H1 (cell line): ENCODE results near the gene EML1. TPM values are rescaled to one million over a fixed set of nuclear protein-coding genes. Genes with fewer than 3 reads are reported as not detected.

Experiments
- CTCF ChIA-PET: fragments of 300-600 bp; sonication (Branson Sonifier 250); formaldehyde crosslinking; loops from one replicate; lab custom pipeline; 2021; ENCODE audit not compliant: partially characterized antibody; lab: Charles Lee
- POLR2A ChIA-PET: fragments of 300-600 bp; sonication (Branson Sonifier 250); formaldehyde crosslinking; loops from one replicate; lab custom pipeline; 2021; ENCODE audit warnings: inconsistent platforms; ENCODE audit not compliant: partially characterized antibody; lab: Charles Lee
- DNase-seq, 2 experiments: peaks; one replicate each; pipeline versions ENCODE4 v3.0.0 to v3.0.0-alpha.2; 2010 to 2022; ENCODE audit warnings: low spot score in 2 of 2, low read depth in 1 of 2, mixed read lengths in 1 of 2
- FAIRE-seq: peaks from 2 replicates; lab custom pipeline; 2011; peaks lifted over from hg19 to GRCh38; lab: Jason Lieb, UNC
- H2AFZ ChIP-seq: 2 replicates; pipeline ENCODE4 v1.8.1; 2012; ENCODE audit warnings: low read length, inconsistent platforms
- H2AK5ac ChIP-seq: 2 replicates; pipeline ENCODE4 v1.6.1; 2013; ENCODE audit warnings: low read depth, low read length
- H2BK120ac ChIP-seq: replicated peaks from 2 replicates; pipeline ENCODE3; 2013; ENCODE audit warnings: low read depth, low read length, inconsistent platforms
- H2BK12ac ChIP-seq: 2 replicates; pipeline ENCODE4 v1.6.1; 2013; ENCODE audit warnings: low read depth, low read length
- H2BK15ac ChIP-seq: 2 replicates; pipeline ENCODE4 v1.6.1; 2013; ENCODE audit warnings: low read length
- H2BK20ac ChIP-seq: 2 replicates; pipeline ENCODE4 v1.6.1; 2013; ENCODE audit warnings: low read length
- H2BK5ac ChIP-seq: 2 replicates; pipeline ENCODE4 v1.6.1; 2013; ENCODE audit warnings: low read depth, low read length
- H3K14ac ChIP-seq: 2 replicates; pipeline ENCODE4 v1.6.1; 2013; ENCODE audit warnings: inconsistent platforms; ENCODE audit not compliant: insufficient read length
- H3K18ac ChIP-seq: 2 replicates; pipeline ENCODE4 v1.6.1; 2013; ENCODE audit warnings: low read length; ENCODE audit errors: extremely low read depth
- H3K23ac ChIP-seq: 2 replicates; pipeline ENCODE4 v1.6.1; 2013; ENCODE audit warnings: inconsistent platforms; ENCODE audit not compliant: insufficient read length
- H3K23me2 ChIP-seq: 2 replicates; pipeline ENCODE4 v1.6.1; 2013; ENCODE audit warnings: low read depth, low read length
- H3K27ac ChIP-seq: 2 replicates; pipeline ENCODE4 v1.6.1; 2011; ENCODE audit warnings: low read depth, low read length, inconsistent platforms
- H3K27me3 ChIP-seq, 4 experiments: replicated peaks in 1 of 4; 1 replicate in 1 of 4; 2 replicates in 3 of 4; pipeline versions ENCODE4 v1.6.1 to v1.8.1; 2011 to 2013; ENCODE audit warnings: low read length in 3 of 4, mild to moderate bottlenecking in 3 of 4, inconsistent platforms in 2 of 4, mixed read lengths in 2 of 4, moderate library complexity in 1 of 4; ENCODE audit not compliant: control insufficient read depth in 3 of 4, insufficient read depth in 3 of 4; ENCODE audit errors: extremely low read depth in 1 of 4
- H3K36me3 ChIP-seq, 4 experiments: 2 replicates each; pipeline versions ENCODE4 v1.6.1 to v1.8.1; 2011 to 2013; ENCODE audit warnings: mild to moderate bottlenecking in 4 of 4, low read length in 3 of 4, moderate library complexity in 2 of 4, control low read depth in 1 of 4, inconsistent platforms in 1 of 4; ENCODE audit not compliant: insufficient read depth in 4 of 4, control insufficient read depth in 2 of 4
- H3K4ac ChIP-seq: replicated peaks from 2 replicates; pipeline ENCODE3; 2013; ENCODE audit warnings: low read length, low read depth, mixed read lengths, inconsistent platforms; ENCODE audit not compliant: insufficient read length
- H3K4me1 ChIP-seq, 4 experiments: replicated peaks in 1 of 4; 1 replicate in 1 of 4; 2 replicates in 3 of 4; pipeline versions ENCODE4 v1.6.1 to v1.8.1; 2011 to 2013; ENCODE audit warnings: low read length in 3 of 4, inconsistent platforms in 2 of 4, mixed read lengths in 1 of 4; ENCODE audit not compliant: insufficient read depth in 4 of 4, control insufficient read depth in 3 of 4
- H3K4me2 ChIP-seq, 2 experiments: 2 replicates each; pipeline versions ENCODE4 v1.6.1 to v1.8.1; 2011 to 2013; ENCODE audit warnings: low read depth in 2 of 2, low read length in 2 of 2, control low read depth in 1 of 2, inconsistent platforms in 1 of 2, mild to moderate bottlenecking in 1 of 2; ENCODE audit not compliant: insufficient read depth in 1 of 2
- H3K4me3 ChIP-seq, 4 experiments: fragments of 200-600, 300-600 bp in 1 of 4; sonication (generic), shearing (Covaris generic), sonication (Bioruptor Twin) in 1 of 4; 2 replicates each; pipeline versions ENCODE4 v1.5.1 to v1.8.1; 2011 to 2016; ENCODE audit warnings: low read length in 4 of 4, low read depth in 3 of 4, control low read depth in 2 of 4, inconsistent platforms in 2 of 4, mild to moderate bottlenecking in 2 of 4, mixed read lengths in 1 of 4, moderate library complexity in 1 of 4; ENCODE audit not compliant: insufficient read depth in 2 of 4; ENCODE audit errors: extremely low read depth in 1 of 4
- H3K56ac ChIP-seq: replicated peaks from 2 replicates; pipeline ENCODE3; 2013; ENCODE audit warnings: low read depth, mild to moderate bottlenecking, mixed read lengths, low read length, inconsistent platforms; ENCODE audit not compliant: insufficient read length
- H3K79me1 ChIP-seq: 2 replicates; pipeline ENCODE4 v1.6.1; 2013; ENCODE audit warnings: low read depth, low read length, control low read depth
- H3K79me2 ChIP-seq, 2 experiments: 2 replicates each; pipeline versions ENCODE4 v1.6.1 to v1.8.1; 2012 to 2013; ENCODE audit warnings: low read length in 2 of 2, mild to moderate bottlenecking in 2 of 2, inconsistent platforms in 1 of 2; ENCODE audit not compliant: insufficient read depth in 2 of 2, control insufficient read depth in 1 of 2
- H3K9ac ChIP-seq, 4 experiments: replicated peaks in 1 of 4; 1 replicate in 1 of 4; 2 replicates in 3 of 4; pipeline versions ENCODE4 v1.6.1 to v1.8.1; 2011 to 2013; ENCODE audit warnings: low read depth in 3 of 4, low read length in 3 of 4, control low read depth in 2 of 4, mild to moderate bottlenecking in 2 of 4, moderate library complexity in 2 of 4, inconsistent platforms in 1 of 4; ENCODE audit errors: extremely low read depth in 1 of 4
- H3K9me3 ChIP-seq, 2 experiments: 2 replicates each; pipeline versions ENCODE4 v1.6.1 to v1.8.1; 2012 to 2013; ENCODE audit warnings: mild to moderate bottlenecking in 2 of 2, moderate library complexity in 2 of 2, control low read depth in 1 of 2, inconsistent platforms in 1 of 2, low read depth in 1 of 2, low read length in 1 of 2, mixed read lengths in 1 of 2; ENCODE audit not compliant: insufficient read depth in 2 of 2
- H4K20me1 ChIP-seq, 2 experiments: replicated peaks in 1 of 2; 2 replicates each; pipeline versions ENCODE3 to v1.8.1; 2011 to 2013; ENCODE audit warnings: inconsistent platforms in 2 of 2, low read length in 2 of 2, mild to moderate bottlenecking in 1 of 2; ENCODE audit not compliant: insufficient read depth in 2 of 2, control insufficient read depth in 1 of 2
- H4K5ac ChIP-seq: 2 replicates; pipeline ENCODE4 v1.6.1; 2013; ENCODE audit warnings: low read length, low read depth, mixed read lengths, inconsistent platforms; ENCODE audit not compliant: insufficient read length
- H4K8ac ChIP-seq: 2 replicates; pipeline ENCODE4 v1.8.0; 2013; ENCODE audit warnings: mild to moderate bottlenecking, moderate library complexity, low read length, inconsistent platforms; ENCODE audit not compliant: insufficient read depth; ENCODE audit errors: extremely low read depth
- H4K91ac ChIP-seq: replicated peaks from 2 replicates; pipeline ENCODE3; 2013; ENCODE audit warnings: low read length, mixed read lengths, inconsistent platforms; ENCODE audit not compliant: insufficient read length
- BRCA1 ChIP-seq: IDR thresholded peaks from 2 replicates; pipeline ENCODE4 v1.6.1; 2012; ENCODE audit warnings: low read depth, low read length, improper control_type of control experiment
- CEBPB ChIP-seq: IDR thresholded peaks from 2 replicates; pipeline ENCODE4 v1.6.1; 2012; ENCODE audit warnings: low read depth, low read length
- CHD2 ChIP-seq: IDR thresholded peaks from 2 replicates; pipeline ENCODE4 v1.6.1; 2012; ENCODE audit warnings: low read length, improper control_type of control experiment
- HDAC6 ChIP-seq: IDR thresholded peaks from one replicate; pipeline ENCODE4 v1.7.1; 2012; ENCODE audit warnings: low read depth, mild to moderate bottlenecking, inconsistent platforms, low read length, moderate library complexity
- JUN ChIP-seq: IDR thresholded peaks from 2 replicates; pipeline ENCODE4 v1.6.1; 2011; ENCODE audit warnings: low read depth, mild to moderate bottlenecking, improper control_type of control experiment, low read length
- KDM4A ChIP-seq: IDR thresholded peaks from one replicate; pipeline ENCODE4 v1.7.1; 2012; ENCODE audit warnings: low read depth, mild to moderate bottlenecking, moderate library complexity, low read length, inconsistent platforms; ENCODE audit not compliant: severe bottlenecking
- MAFK ChIP-seq: IDR thresholded peaks from 2 replicates; pipeline ENCODE4 v1.6.1; 2012; ENCODE audit warnings: low read depth, mild to moderate bottlenecking, improper control_type of control experiment, low read length
- POLR2AphosphoS5 ChIP-seq: IDR thresholded peaks from 2 replicates; pipeline ENCODE4 v1.6.1; 2011; ENCODE audit warnings: low read depth, low read length
- POU5F1 ChIP-seq: IDR thresholded peaks from 2 replicates; pipeline ENCODE4 v1.6.1; 2011; ENCODE audit warnings: low read depth, mild to moderate bottlenecking, low read length, moderate library complexity
- SP1 ChIP-seq: IDR thresholded peaks from 2 replicates; pipeline ENCODE4 v1.6.1; 2011; ENCODE audit warnings: low read depth, low read length
- SP2 ChIP-seq: IDR thresholded peaks from 2 replicates; pipeline ENCODE4 v1.6.1; 2012; ENCODE audit warnings: mild to moderate bottlenecking, low read length, inconsistent platforms
- SP4 ChIP-seq: IDR thresholded peaks from 2 replicates; pipeline ENCODE4 v1.6.1; 2012; ENCODE audit warnings: low read length, inconsistent platforms
- SUZ12 ChIP-seq: fragments of 200-600 bp; sonication (generic); IDR thresholded peaks from 2 replicates; pipeline ENCODE4 v1.6.1; 2012; ENCODE audit warnings: mild to moderate bottlenecking, inconsistent platforms, low read length, moderate library complexity, mixed read lengths
- TAF1 ChIP-seq: IDR thresholded peaks from 2 replicates; pipeline ENCODE4 v1.6.1; 2011; ENCODE audit warnings: mild to moderate bottlenecking, low read depth, low read length
- ZNF274 ChIP-seq: IDR thresholded peaks from 2 replicates; pipeline ENCODE4 v1.7.0; 2012; ENCODE audit warnings: low read length, borderline replicate concordance; ENCODE audit errors: extremely low read depth
- WGBS, 2 experiments: shearing (Covaris generic) in 1 of 2; methylation state at CpG; one replicate each; pipeline versions ENCODE4 v1.1.6 to v1.1.7; 2013 to 2015; ENCODE audit warnings: low lambda C conversion rate in 2 of 2, mixed read lengths in 2 of 2, inconsistent platforms in 1 of 2, low coverage in 1 of 2, missing lambda C conversion rate in 1 of 2; ENCODE audit not compliant: insufficient replicate concordance in 2 of 2, insufficient coverage in 1 of 2, insufficient read length in 1 of 2; ENCODE audit errors: extremely low coverage in 1 of 2, missing lambda C conversion rate in 1 of 2; 5-methylcytosine and 5-hydroxymethylcytosine counted together
- polyA plus RNA-seq, 7 experiments: library from polyadenylated mRNA; depleted of rRNA in 3 of 7; stranded (reverse) in 5 of 7; unstranded in 2 of 7; fragments of >200 nt in 5 of 7; fragments of 200-250 nt in 2 of 7; gene quantifications; 1 replicate in 5 of 7; 2 replicates in 1 of 7; 4 replicates in 1 of 7; pipeline versions ENCODE4 v1.2.1 to v1.2.3, GENCODE V29; 2011 to 2013; ENCODE audit warnings: missing spikeins in 2 of 7, mixed read lengths in 2 of 7
- total RNA-seq: library from RNA; stranded (reverse); fragmentation: NEBNext Ultra II Directional; extraction: Animal tissue kit (Norgen Biotek cat#: 25700); gene quantifications from 2 replicates; pipeline ENCODE4 v1.2.1, GENCODE V29; 2021
- TF ChIP-seq, protein P1 (sequence below): IDR thresholded peaks from 2 replicates; pipeline ENCODE4 v1.6.1; 2012; ENCODE audit warnings: inconsistent platforms

EML1 gene
- total and polyA plus RNA-seq, 2 of the 8 experiments (the other 6 are each of a cell fraction or from before 2014, with no cell fraction given) = 11.1 to 24.7 TPM

DNA sequence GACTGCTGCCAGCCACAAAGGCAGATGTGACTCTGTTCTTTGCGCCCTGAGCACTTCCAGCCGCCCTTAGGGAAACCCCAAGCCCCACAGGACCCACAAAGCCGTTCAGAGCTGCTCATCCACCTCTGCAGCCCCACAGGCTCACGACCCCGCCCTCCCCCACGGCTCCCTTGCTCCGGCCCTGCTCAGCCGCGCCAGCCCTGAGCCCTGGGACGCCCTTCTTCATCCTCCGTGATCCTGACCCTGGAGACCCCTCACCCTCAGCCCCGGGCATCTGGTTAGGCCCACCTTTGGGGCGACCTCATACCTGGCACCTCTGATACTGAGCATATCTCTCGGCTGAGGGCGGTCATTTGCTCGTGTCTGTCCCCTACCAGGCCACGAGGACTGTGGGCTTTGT is 146.2 kb downstream of the EML1 start:
- TF ChIP-seq JUN = no peak
- no peak for TF ChIP-seq HDAC6
- TF ChIP-seq SP2 = no peak
- no peak for TF ChIP-seq ZNF274
- TF ChIP-seq SP4 = no peak
- TF ChIP-seq KDM4A = no peak
- no peak for TF ChIP-seq CHD2
- TF ChIP-seq POLR2AphosphoS5 = no peak
- no peak for TF ChIP-seq CEBPB
- no peak for TF ChIP-seq SP1
- TF ChIP-seq, protein P1, sequence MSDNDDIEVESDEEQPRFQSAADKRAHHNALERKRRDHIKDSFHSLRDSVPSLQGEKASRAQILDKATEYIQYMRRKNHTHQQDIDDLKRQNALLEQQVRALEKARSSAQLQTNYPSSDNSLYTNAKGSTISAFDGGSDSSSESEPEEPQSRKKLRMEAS = no peak
- TF ChIP-seq MAFK = no peak
- no peak for TF ChIP-seq SUZ12
- no peak for TF ChIP-seq POU5F1
- no peak for TF ChIP-seq TAF1
- no peak for TF ChIP-seq BRCA1
- no peak overlapping the region for H2BK12ac ChIP-seq
- H2BK5ac ChIP-seq = no peak overlapping the region; the same call in 1 of the 2 replicates
- WGBS, 2 experiments = 94% methylated on average over 12 of the region's 17 CpGs; no CpG with 5 or more reads in 1 of the 2 experiments
- no peak overlapping the region for H2AK5ac ChIP-seq
- H3K4me1 ChIP-seq = peaks cover 0 to 2% (median 0%) of the 10 kb centered on the region in 4 experiments; a peak in 1 of 7 replicates
- no peak overlapping the region for H4K8ac ChIP-seq
- no peak overlapping the region for H3K9ac ChIP-seq
- ChIA-PET POLR2A (no interaction called here), CTCF (interaction anchor here (2.6 kb wide), 1 partner anchor 7 kb away, joined by 16 read pairs; no protein-coding TSS in a partner anchor)
- no peaks in the 10 kb centered on the region for H3K27me3 ChIP-seq
- no peak overlapping the region for H2BK15ac ChIP-seq
- H3K27ac ChIP-seq = no peak overlapping the region
- H2BK120ac ChIP-seq = no peak overlapping the region
- no peaks in the 10 kb centered on the region for H3K23me2 ChIP-seq
- no peak overlapping the region for H2AFZ ChIP-seq
- H4K20me1 ChIP-seq = peaks cover 0 to 2% of the 10 kb centered on the region in 2 experiments
- no peak for DNase-seq
- H3K18ac ChIP-seq = no peak overlapping the region
- H3K14ac ChIP-seq = no peak overlapping the region
- H3K4me2 ChIP-seq = no peak overlapping the region
- H3K79me2 ChIP-seq = no peaks in the 10 kb centered on the region
- no peaks in the 10 kb centered on the region for H3K9me3 ChIP-seq
- FAIRE-seq = no peak
- H3K56ac ChIP-seq = no peak overlapping the region
- H2BK20ac ChIP-seq = no peak overlapping the region
- peaks cover 0 to 17% (median 6%) of the 10 kb centered on the region in 4 experiments; a peak in 5 of 8 replicates for H3K36me3 ChIP-seq
- no peak overlapping the region for H3K23ac ChIP-seq
- H3K79me1 ChIP-seq = no peaks in the 10 kb centered on the region
- H3K4me3 ChIP-seq = no peak overlapping the region
- no peak overlapping the region for H3K4ac ChIP-seq
- H4K91ac ChIP-seq = no peak overlapping the region
- H4K5ac ChIP-seq = no peak overlapping the region
